ENCODE results near the gene SLC35D2. TPM values are rescaled to one million over a fixed set of nuclear protein-coding genes. Genes with fewer than 3 reads are reported as not detected.

The SLC35D2 gene
- total and polyA plus RNA-seq, 7 donors: 2.0 to 5.9 (median 3.1) TPM

DNA sequence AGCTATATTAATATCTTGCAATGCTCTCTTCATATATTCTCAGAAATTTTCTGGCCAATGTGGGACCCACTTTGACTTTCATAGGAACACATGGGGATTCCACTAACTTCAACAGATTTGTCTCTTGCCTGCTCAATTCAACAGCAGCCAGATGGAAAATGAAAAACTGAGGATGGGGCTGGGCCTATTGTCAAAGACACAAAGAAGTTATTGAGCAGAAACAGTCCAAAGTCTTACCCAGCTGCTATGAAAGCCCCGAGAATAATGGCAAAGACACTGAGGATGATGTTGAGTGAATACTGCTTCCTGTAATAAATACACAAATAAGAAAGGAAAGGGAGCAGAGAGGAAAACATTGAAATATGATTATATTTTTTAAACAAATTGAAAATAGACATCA lies 32.6 kb downstream of the SLC35D2 start:
- Histone ChIP-seq H3K9me3 (peaks cover 5% of the 10 kb centered on the region), H3K4me3 (no peak overlapping the region), H3K36me3 (ENCODE audit: insufficient read depth in 1 of 2, low read depth in 1 of 2) (no peaks in the 10 kb centered on the region), H3K4me1 (no peaks in the 10 kb centered on the region), H3K27ac (no peak overlapping the region), H3K27me3 (ENCODE audit: insufficient read depth in 3 of 3, low read length in 2 of 3) (no peaks in the 10 kb centered on the region)
- TF ChIP-seq, protein P1, sequence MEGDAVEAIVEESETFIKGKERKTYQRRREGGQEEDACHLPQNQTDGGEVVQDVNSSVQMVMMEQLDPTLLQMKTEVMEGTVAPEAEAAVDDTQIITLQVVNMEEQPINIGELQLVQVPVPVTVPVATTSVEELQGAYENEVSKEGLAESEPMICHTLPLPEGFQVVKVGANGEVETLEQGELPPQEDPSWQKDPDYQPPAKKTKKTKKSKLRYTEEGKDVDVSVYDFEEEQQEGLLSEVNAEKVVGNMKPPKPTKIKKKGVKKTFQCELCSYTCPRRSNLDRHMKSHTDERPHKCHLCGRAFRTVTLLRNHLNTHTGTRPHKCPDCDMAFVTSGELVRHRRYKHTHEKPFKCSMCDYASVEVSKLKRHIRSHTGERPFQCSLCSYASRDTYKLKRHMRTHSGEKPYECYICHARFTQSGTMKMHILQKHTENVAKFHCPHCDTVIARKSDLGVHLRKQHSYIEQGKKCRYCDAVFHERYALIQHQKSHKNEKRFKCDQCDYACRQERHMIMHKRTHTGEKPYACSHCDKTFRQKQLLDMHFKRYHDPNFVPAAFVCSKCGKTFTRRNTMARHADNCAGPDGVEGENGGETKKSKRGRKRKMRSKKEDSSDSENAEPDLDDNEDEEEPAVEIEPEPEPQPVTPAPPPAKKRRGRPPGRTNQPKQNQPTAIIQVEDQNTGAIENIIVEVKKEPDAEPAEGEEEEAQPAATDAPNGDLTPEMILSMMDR (IDR thresholded peaks at IDR 0.05): no peak
- intact Hi-C loops (cut with DNase I): no loop called here
- DNase-seq (no peak), ATAC-seq (no peak)
- 50 to 63% (median 53%) methylated on average over 1 of the region's 1 CpG for WGBS, 3 donors

DNA sequence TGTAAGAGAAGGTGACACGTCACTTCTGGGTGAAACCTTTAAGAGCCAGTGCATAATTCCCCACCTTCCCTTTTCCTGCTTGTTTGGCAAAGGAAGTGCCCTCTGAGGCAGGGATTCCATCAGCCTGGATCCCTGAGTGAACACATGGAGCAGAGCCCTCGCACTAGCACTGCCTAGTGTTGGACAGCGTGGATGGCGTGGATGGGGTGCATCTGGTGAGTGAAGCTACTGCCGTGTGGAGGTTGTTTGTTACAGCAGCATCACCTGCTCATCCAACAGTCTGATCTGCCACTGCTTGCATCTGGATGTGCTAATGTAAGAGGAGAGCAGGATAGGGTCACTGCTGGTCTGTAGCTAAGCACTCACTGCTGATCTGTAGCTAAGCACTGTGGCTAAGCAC lies 35.2 kb downstream of the SLC35D2 start:
- Histone ChIP-seq H3K27me3 (ENCODE audit: insufficient read depth in 3 of 3, low read length in 2 of 3) (no peaks in the 10 kb centered on the region), H3K4me3 (no peak overlapping the region), H3K27ac (no peak overlapping the region), H3K4me1 (peaks cover 3% of the 10 kb centered on the region), H3K9me3 (peaks cover 5% of the 10 kb centered on the region), H3K36me3 (ENCODE audit: insufficient read depth in 1 of 2, low read depth in 1 of 2) (no peaks in the 10 kb centered on the region)
- DNase-seq (no peak), ATAC-seq (no peak)
- WGBS, 3 donors: 95 to 98% (median 98%) methylated on average over 5 of the region's 5 CpGs
- TF ChIP-seq, protein P1 (IDR thresholded peaks at IDR 0.05): no peak
- intact Hi-C loops (cut with DNase I): loop anchor here in 1 of 2 donors (5.0 kb wide), 1 partner anchor 309 kb away; the partner anchor contains the start of gene PRXL2C

DNA sequence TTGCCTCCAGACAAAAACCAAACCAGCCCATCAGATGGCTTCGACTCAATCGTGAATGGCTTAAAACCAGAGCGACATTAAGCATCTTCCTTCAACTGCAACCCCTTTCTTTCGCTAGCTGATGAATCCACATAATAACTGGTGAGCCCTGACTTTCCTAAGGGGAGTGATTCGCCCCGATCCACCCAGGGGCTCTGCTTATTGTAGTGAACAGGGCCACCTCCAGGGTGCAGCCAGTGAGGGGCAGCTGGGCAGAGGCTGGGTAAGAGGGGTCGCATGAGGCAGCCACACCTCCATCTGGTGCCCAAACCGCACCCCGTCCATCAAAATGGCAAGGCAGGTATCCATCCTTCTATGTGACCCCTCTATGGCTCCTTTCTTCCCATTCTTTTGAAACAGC lies 38.0 kb downstream of the SLC35D2 start:
- Histone ChIP-seq H3K27me3 (ENCODE audit: insufficient read depth in 3 of 3, low read length in 2 of 3) (no peaks in the 10 kb centered on the region), H3K4me3 (no peak overlapping the region), H3K27ac (no peak overlapping the region), H3K9me3 (peaks cover 5% of the 10 kb centered on the region), H3K4me1 (peaks cover 3% of the 10 kb centered on the region), H3K36me3 (ENCODE audit: insufficient read depth in 1 of 2, low read depth in 1 of 2) (no peaks in the 10 kb centered on the region)
- TF ChIP-seq, protein P1 (IDR thresholded peaks at IDR 0.05): no peak
- WGBS, 3 donors: 91 to 92% (median 92%) methylated on average over 9 of the region's 9 CpGs
- no peak for ATAC-seq
- DNase-seq: no peak
- intact Hi-C loops (cut with DNase I): loop anchor here in 1 of 2 donors (5.0 kb wide), 1 partner anchor 312 kb away; the partner anchor contains the start of gene PRXL2C

DNA sequence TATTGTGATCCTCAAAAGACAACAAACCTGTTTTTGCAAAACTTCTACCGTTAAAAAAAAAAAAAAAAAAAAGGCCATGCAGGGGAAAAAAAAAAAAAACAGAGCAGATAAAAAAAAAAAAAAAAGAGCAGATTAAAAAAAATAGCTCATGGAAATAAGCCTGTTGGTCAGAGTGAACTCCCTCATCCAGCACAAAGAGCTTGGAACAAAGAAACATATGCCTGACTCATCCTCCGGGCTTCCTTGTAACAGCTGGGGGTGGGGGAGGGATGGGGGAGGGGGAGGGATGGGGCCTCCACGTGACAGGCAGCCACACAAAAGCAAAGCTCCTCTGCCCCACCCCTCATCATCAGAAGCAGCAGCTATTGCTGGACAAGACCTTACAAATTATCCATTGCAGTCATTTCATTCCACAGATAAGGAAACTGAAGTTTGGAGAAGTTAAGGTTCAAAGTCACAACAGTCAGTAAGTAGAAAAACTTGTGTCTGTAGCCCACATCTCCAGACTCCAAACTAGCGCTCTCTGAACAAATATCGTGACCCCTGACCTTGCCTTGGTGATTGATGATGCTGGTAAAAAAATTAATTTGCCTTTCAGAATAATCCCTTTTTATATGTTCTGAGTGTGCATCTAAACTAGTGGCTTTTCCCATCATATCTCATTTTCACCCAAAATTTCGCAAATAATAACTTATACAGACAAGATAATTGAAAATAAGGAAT lies 38.9 kb downstream of the SLC35D2 start:
- Histone ChIP-seq H3K36me3 (ENCODE audit: insufficient read depth in 1 of 2, low read depth in 1 of 2) (no peaks in the 10 kb centered on the region), H3K4me1 (peaks cover 3% of the 10 kb centered on the region), H3K4me3 (no peak overlapping the region), H3K27me3 (ENCODE audit: insufficient read depth in 3 of 3, low read length in 2 of 3) (no peaks in the 10 kb centered on the region), H3K9me3 (peaks cover 5% of the 10 kb centered on the region), H3K27ac (no peak overlapping the region)
- peak in 1 of 2 donors; percentile 40 for DNase-seq
- 44 to 47% (median 44%) methylated on average over 6 of the region's 6 CpGs for WGBS, 3 donors
- TF ChIP-seq, protein P1 (IDR thresholded peaks at IDR 0.05): no peak
- intact Hi-C loops (cut with DNase I): loop anchor here in 1 of 2 donors (5.0 kb wide), 1 partner anchor 313 kb away; the partner anchor contains the start of gene PRXL2C
- ATAC-seq: peak; percentile 52 to 80 (median 78)

All from psoas muscle (tissue), 8 donors.